SK-N-SH (cell line): ENCODE results near the gene SLC25A17. TPM values are rescaled to one million over a fixed set of nuclear protein-coding genes. Genes with fewer than 3 reads are reported as not detected.

ENCODE experiments used
- CTCF ChIA-PET: fragments of 300-600, 350-600 bp; formaldehyde crosslinking; extraction: SDS; loops from one replicate; lab custom pipeline; 2021; lab: Yijun Ruan, JAX
- POLR2A ChIA-PET: fragments of 350-600 bp; sonication (Branson Sonifier 250); formaldehyde crosslinking; extraction: SDS; loops from one replicate; lab custom pipeline; 2020; ENCODE audit warnings: antibody characterized with exemption, inconsistent platforms; lab: Yijun Ruan, JAX
- DNase-seq: peaks from one replicate; pipeline ENCODE4 v3.0.0; 2012
- H2AFZ ChIP-seq: fragments of 200-600 bp; sonication (generic); 2 replicates; pipeline ENCODE4 v1.8.1; 2016; ENCODE audit warnings: antibody characterized with exemption, mild to moderate bottlenecking, low read depth
- H3F3A ChIP-seq: fragments of 200-600 bp; sonication (generic); replicated peaks from 2 replicates; pipeline ENCODE3; 2016; ENCODE audit warnings: antibody characterized with exemption, mild to moderate bottlenecking; ENCODE audit not compliant: insufficient read depth
- H3K27ac ChIP-seq, 2 experiments: fragments of 200-500 bp in 1 of 2; fragments of 200-600 bp in 1 of 2; sonication (Bioruptor generic) in 1 of 2; sonication (generic), shearing (Covaris generic) in 1 of 2; 2 replicates each; pipeline versions ENCODE4 v1.5.1 to v1.6.1; 2014 to 2016; ENCODE audit warnings: low read depth in 2 of 2, inconsistent platforms in 1 of 2, low read length in 1 of 2, mild to moderate bottlenecking in 1 of 2, mixed read lengths in 1 of 2
- H3K27me3 ChIP-seq: fragments of 200-600 bp; sonication (generic), shearing (Covaris generic); 2 replicates; pipeline ENCODE4 v1.6.1; 2016; ENCODE audit warnings: mixed run types; ENCODE audit not compliant: insufficient read depth
- H3K36me3 ChIP-seq, 2 experiments: fragments of 200-500 bp in 1 of 2; fragments of 200-600 bp in 1 of 2; sonication (Bioruptor generic) in 1 of 2; sonication (generic) in 1 of 2; replicated peaks in 1 of 2; 2 replicates each; pipeline versions ENCODE3 to v1.5.1; 2014 to 2016; ENCODE audit warnings: low read length in 1 of 2, mild to moderate bottlenecking in 1 of 2; ENCODE audit not compliant: insufficient read depth in 2 of 2, control insufficient read depth in 1 of 2
- H3K4me1 ChIP-seq, 2 experiments: fragments of 200-500 bp in 1 of 2; fragments of 200-600 bp in 1 of 2; sonication (Bioruptor generic) in 1 of 2; sonication (generic), shearing (Covaris generic) in 1 of 2; 2 replicates each; pipeline versions ENCODE4 v1.5.1 to v1.6.1; 2014 to 2016; ENCODE audit warnings: low read depth in 1 of 2, low read length in 1 of 2, mixed run types in 1 of 2; ENCODE audit not compliant: insufficient read depth in 2 of 2, control insufficient read depth in 1 of 2
- H3K4me2 ChIP-seq: fragments of 200-600 bp; sonication (generic), shearing (Covaris generic); 2 replicates; pipeline ENCODE4 v1.6.1; 2017; ENCODE audit warnings: mixed run types
- H3K4me3 ChIP-seq, 2 experiments: fragments of 200-500 bp in 1 of 2; fragments of 200-600 bp in 1 of 2; sonication (Bioruptor generic) in 1 of 2; sonication (generic), shearing (Covaris generic) in 1 of 2; 2 replicates each; pipeline versions ENCODE4 v1.5.1 to v1.8.1; 2014 to 2016; ENCODE audit warnings: low read depth in 2 of 2, inconsistent platforms in 1 of 2, low read length in 1 of 2, mild to moderate bottlenecking in 1 of 2, mixed read lengths in 1 of 2, moderate library complexity in 1 of 2
- H3K79me2 ChIP-seq: fragments of 200-600 bp; sonication (generic); 2 replicates; pipeline ENCODE4 v1.8.1; 2017; ENCODE audit warnings: mild to moderate bottlenecking; ENCODE audit not compliant: insufficient read depth
- H3K9ac ChIP-seq: fragments of 200-600 bp; sonication (generic); 2 replicates; pipeline ENCODE4 v1.6.1; 2017; ENCODE audit warnings: mixed run types
- H3K9me2 ChIP-seq: fragments of 200-600 bp; sonication (generic); 2 replicates; pipeline ENCODE4 v1.6.1; 2017; ENCODE audit warnings: mixed run types
- H3K9me3 ChIP-seq: fragments of 200-600 bp; sonication (generic); 2 replicates; pipeline ENCODE4 v1.6.1; 2017; ENCODE audit warnings: mixed run types, mild to moderate bottlenecking, moderate library complexity
- H4K20me1 ChIP-seq: fragments of 200-600 bp; sonication (generic); 2 replicates; pipeline ENCODE4 v1.6.1; 2017; ENCODE audit warnings: mild to moderate bottlenecking, mixed run types; ENCODE audit not compliant: insufficient read depth
- CHD2 ChIP-seq: fragments of 150-350 bp; IDR thresholded peaks from 2 replicates; pipeline ENCODE4 v1.6.1; 2018; ENCODE audit warnings: low read length; ENCODE audit not compliant: partially characterized antibody
- ELF1 ChIP-seq: IDR thresholded peaks from 2 replicates; pipeline ENCODE4 v1.4.0; 2012
- EP300 ChIP-seq, 2 experiments: IDR thresholded peaks; 2 replicates each; pipeline versions ENCODE4 v1.4.0 to v1.6.1; 2012; ENCODE audit warnings: borderline replicate concordance in 1 of 2, low read depth in 1 of 2, low read length in 1 of 2
- IRF3 ChIP-seq: fragments of 150-350 bp; IDR thresholded peaks from 2 replicates; pipeline ENCODE4 v1.6.1; 2016; ENCODE audit warnings: mild to moderate bottlenecking, low read depth, low read length
- JUND ChIP-seq: IDR thresholded peaks from 2 replicates; pipeline ENCODE4 v1.4.0; 2012
- MEF2A ChIP-seq: IDR thresholded peaks from 2 replicates; pipeline ENCODE4 v1.4.0; 2012; ENCODE audit warnings: low read depth, borderline replicate concordance
- PBX3 ChIP-seq: IDR thresholded peaks from 2 replicates; pipeline ENCODE4; 2012
- POLR2AphosphoS5 ChIP-seq: IDR thresholded peaks from 2 replicates; pipeline ENCODE4 v1.6.1; 2012; ENCODE audit warnings: low read depth, low read length
- RAD21 ChIP-seq: IDR thresholded peaks from 2 replicates; pipeline ENCODE4 v1.6.1; 2012; ENCODE audit warnings: mild to moderate bottlenecking, low read length
- RCOR1 ChIP-seq: fragments of 150-350 bp; IDR thresholded peaks from 2 replicates; pipeline ENCODE4 v1.6.1; 2017; ENCODE audit warnings: antibody characterized with exemption, low read length
- REST ChIP-seq: IDR thresholded peaks from 2 replicates; pipeline ENCODE4 v1.6.1; 2012; ENCODE audit warnings: mild to moderate bottlenecking, low read depth, low read length, moderate library complexity
- USF1 ChIP-seq: IDR thresholded peaks from 2 replicates; pipeline ENCODE4 v1.4.0; 2012; ENCODE audit warnings: low read depth, borderline replicate concordance
- USF2 ChIP-seq: fragments of 150-350 bp; IDR thresholded peaks from 2 replicates; pipeline ENCODE4 v1.6.1; 2017; ENCODE audit warnings: antibody characterized with exemption, low read length, low read depth, borderline replicate concordance
- polyA plus RNA-seq, 3 experiments: library from polyadenylated mRNA; depleted of rRNA; stranded (reverse); fragments of >200 nt; gene quantifications; 2 replicates each; pipeline ENCODE4 v1.2.3, GENCODE V29; 2012

The SLC25A17 gene
- polyA plus RNA-seq, 1 of the 3 experiments (the other 2 are of a cell fraction): 11.1 TPM

GRCh38 chr22:40792451-40792850 lies 26.7 kb downstream of the SLC25A17 start (continued):
- no peak for TF ChIP-seq RCOR1
- TF ChIP-seq JUND: no peak
- no peak for TF ChIP-seq USF1
- no peak for TF ChIP-seq RAD21
- no peak for TF ChIP-seq EP300 (IDR thresholded peaks at IDR 0.05; ENCODE audit: borderline replicate concordance in 1 of 2, low read depth in 1 of 2, low read length in 1 of 2)

- no peak overlapping the region for H3K4me3 ChIP-seq
- TF ChIP-seq CHD2: no peak
- no peak for TF ChIP-seq IRF3
- TF ChIP-seq USF2: no peak
- TF ChIP-seq REST: no peak
- no peak for TF ChIP-seq EP300 (IDR thresholded peaks at IDR 0.05; ENCODE audit: borderline replicate concordance in 1 of 2, low read depth in 1 of 2, low read length in 1 of 2)
- no peak for TF ChIP-seq MEF2A
- no peak for TF ChIP-seq POLR2AphosphoS5
- no peak for TF ChIP-seq RAD21
- TF ChIP-seq PBX3: no peak
- no peak for TF ChIP-seq ELF1
- TF ChIP-seq, all 33 proteins: peak for 0
- no peak overlapping the region for H3K9ac ChIP-seq
- H3K36me3 ChIP-seq: peaks cover 0 to 11% of the 10 kb centered on the region in 2 experiments
- no peak overlapping the region for H2AFZ ChIP-seq
- H3K9me2 ChIP-seq: no peaks in the 10 kb centered on the region
- H3K27me3 ChIP-seq: no peaks in the 10 kb centered on the region
- no peaks in the 10 kb centered on the region for H4K20me1 ChIP-seq
- peaks cover 3% of the 10 kb centered on the region for H3F3A ChIP-seq
- H3K27ac ChIP-seq: peak overlapping the region in 1 of 2 experiments; percentile 60; a peak in 2 of 4 replicates
- POLR2A ChIA-PET: no interaction called here
- H3K4me1 ChIP-seq: peaks cover 0 to 9% of the 10 kb centered on the region in 2 experiments; a peak in 1 of 4 replicates
- no peaks in the 10 kb centered on the region for H3K79me2 ChIP-seq
- CTCF ChIA-PET: no interaction called here
- DNase-seq: no peak
- no peaks in the 10 kb centered on the region for H3K9me3 ChIP-seq
- H3K4me2 ChIP-seq: no peak overlapping the region
These were observed 27.9 kb downstream of the SLC25A17 start for GRCh38 chr22:40791241-40791640.
